Thyroid gland (tissue), 4 donors: ENCODE measurements around the gene GPR132.

Experiments used
- POLR2A ChIP-seq, 2 donors: fragments of 450-650 bp; IDR thresholded peaks; one replicate each; pipeline ENCODE4 v1.6.1; 2017; ENCODE audit warnings: antibody characterized with exemption in 2 of 2, mild to moderate bottlenecking in 2 of 2, moderate library complexity in 1 of 2
- TF ChIP-seq, protein P1 (sequence below), 6 experiments: fragments of 200-600 bp in 3 of 6; fragments of 450-650 bp in 3 of 6; sonication (generic) in 3 of 6; IDR thresholded peaks; one replicate each; pipeline ENCODE4 v1.5.1; 2016 to 2019; ENCODE audit warnings: antibody characterized with exemption in 6 of 6, mild to moderate bottlenecking in 2 of 6, inconsistent platforms in 1 of 6, moderate library complexity in 1 of 6

DNA sequence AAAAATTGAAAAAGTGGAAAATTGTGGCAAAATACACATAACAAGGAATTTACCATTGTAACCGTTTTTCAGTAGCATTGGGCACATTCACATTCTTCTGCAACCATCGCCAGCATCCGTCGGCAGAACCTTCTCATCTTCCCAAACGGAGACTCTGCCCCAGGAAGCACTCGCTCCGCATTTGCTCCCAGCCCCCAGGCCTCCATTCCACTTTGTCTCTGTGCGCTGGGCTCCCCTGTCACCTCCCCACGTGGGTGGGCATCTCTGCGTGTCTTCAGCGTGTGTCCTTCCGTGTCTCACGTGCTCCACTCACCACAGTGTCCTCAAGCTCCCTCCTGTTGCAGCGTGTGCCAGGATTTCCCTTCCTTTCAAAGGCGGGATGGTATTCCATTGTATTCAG, 9.9 kb downstream of the GPR132 start:
- TF ChIP-seq, protein P1, sequence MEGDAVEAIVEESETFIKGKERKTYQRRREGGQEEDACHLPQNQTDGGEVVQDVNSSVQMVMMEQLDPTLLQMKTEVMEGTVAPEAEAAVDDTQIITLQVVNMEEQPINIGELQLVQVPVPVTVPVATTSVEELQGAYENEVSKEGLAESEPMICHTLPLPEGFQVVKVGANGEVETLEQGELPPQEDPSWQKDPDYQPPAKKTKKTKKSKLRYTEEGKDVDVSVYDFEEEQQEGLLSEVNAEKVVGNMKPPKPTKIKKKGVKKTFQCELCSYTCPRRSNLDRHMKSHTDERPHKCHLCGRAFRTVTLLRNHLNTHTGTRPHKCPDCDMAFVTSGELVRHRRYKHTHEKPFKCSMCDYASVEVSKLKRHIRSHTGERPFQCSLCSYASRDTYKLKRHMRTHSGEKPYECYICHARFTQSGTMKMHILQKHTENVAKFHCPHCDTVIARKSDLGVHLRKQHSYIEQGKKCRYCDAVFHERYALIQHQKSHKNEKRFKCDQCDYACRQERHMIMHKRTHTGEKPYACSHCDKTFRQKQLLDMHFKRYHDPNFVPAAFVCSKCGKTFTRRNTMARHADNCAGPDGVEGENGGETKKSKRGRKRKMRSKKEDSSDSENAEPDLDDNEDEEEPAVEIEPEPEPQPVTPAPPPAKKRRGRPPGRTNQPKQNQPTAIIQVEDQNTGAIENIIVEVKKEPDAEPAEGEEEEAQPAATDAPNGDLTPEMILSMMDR (IDR thresholded peaks at IDR 0.05): no peak
- no peak for TF ChIP-seq POLR2A (IDR thresholded peaks at IDR 0.05)
